Uterus (tissue), 2 donors: ENCODE results near the gene DCAF5.

Source experiments
- CTCF ChIP-seq, 4 experiments: fragments of 200-600 bp in 2 of 4; fragments of 450-650 bp in 2 of 4; sonication (generic) in 2 of 4; IDR thresholded peaks; one replicate each; pipeline ENCODE4 v1.5.1; 2016 to 2019; ENCODE audit warnings: antibody characterized with exemption in 4 of 4, mild to moderate bottlenecking in 2 of 4, moderate library complexity in 1 of 4
- POLR2A ChIP-seq, 2 donors: fragments of 450-650 bp; IDR thresholded peaks; one replicate each; pipeline ENCODE4 v1.6.1; 2016; ENCODE audit warnings: antibody characterized with exemption in 2 of 2, mild to moderate bottlenecking in 1 of 2, moderate library complexity in 1 of 2

DNA sequence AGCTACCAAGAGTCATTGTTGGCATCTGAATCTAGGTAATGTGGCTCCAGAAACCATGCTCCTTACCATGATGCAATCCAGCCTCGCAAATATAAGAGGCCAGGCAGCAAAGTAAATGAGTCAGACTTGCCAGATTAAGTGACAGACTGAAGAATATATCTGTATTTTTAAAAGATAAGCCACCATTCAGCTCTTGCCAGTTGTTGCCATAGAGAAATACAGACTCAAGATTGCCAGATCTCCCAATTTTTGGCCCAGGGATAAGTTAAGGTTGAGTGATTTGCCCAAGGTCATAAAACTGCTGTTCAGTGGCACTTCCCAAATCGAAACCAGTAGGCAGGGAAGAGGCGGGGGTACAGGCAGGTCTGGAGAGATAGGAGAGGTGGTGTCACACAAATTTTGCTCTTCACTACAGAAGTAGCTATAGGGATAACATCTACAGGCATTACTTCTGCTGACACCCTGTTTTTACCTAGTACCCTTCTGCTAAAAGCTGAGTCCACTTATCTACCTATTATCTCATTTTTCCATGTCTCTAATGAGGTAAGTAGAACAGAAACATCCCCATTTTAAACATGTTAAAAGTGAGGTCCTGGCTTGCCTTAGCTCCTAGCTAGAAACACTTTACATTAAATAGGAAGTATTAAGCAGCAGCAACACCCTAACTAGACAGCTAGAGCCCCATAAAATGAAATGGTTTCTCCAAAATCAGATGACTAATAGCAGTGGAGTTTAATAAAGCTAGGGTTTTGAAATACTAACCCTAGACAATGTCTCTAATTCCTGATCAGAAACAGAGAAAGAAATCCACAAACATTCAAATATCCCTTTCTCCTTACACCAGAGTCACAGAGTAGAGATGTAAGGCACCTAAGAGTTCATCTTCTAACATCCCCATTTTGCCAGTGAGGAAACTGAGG is 19.5 kb downstream of the DCAF5 start:
- TF ChIP-seq POLR2A (IDR thresholded peaks at IDR 0.05) (no peak), CTCF (IDR thresholded peaks at IDR 0.05) (no peak)
